Activated naive CD8-positive, alpha-beta T cell treated with anti-CD3 and anti-CD28 coated beads for 36 hours (primary cell): ENCODE data around the gene IGHMBP2. TPM values are rescaled to one million over a fixed set of nuclear protein-coding genes. Genes with fewer than 3 reads are reported as not detected.
A peak's percentile ranks its signal among the peaks of the same experiment; 100 is the strongest.
"Not testable (repeated sequence)": the region's sequence is repeated elsewhere in the genome, so short reads cannot be mapped to it uniquely, and the experiment has no call there.

Experiments used
- DNase-seq: peaks from one replicate; pipeline ENCODE4 v3.0.0; 2021
- H3K27ac Mint-ChIP-seq: one replicate; pipeline ENCODE4 v1.8.0; 2022; ENCODE audit warnings: mild to moderate bottlenecking, moderate library complexity, mixed read lengths
- H3K27me3 Mint-ChIP-seq: one replicate; pipeline ENCODE4 v1.8.0; 2022; ENCODE audit warnings: mild to moderate bottlenecking, mixed read lengths
- H3K36me3 Mint-ChIP-seq: one replicate; pipeline ENCODE4 v1.8.0; 2021; ENCODE audit warnings: mild to moderate bottlenecking, mixed read lengths
- H3K4me1 Mint-ChIP-seq: one replicate; pipeline ENCODE4 v1.8.0; 2021; ENCODE audit warnings: mixed read lengths
- H3K4me3 Mint-ChIP-seq: one replicate; pipeline ENCODE4 v1.8.0; 2022; ENCODE audit warnings: mild to moderate bottlenecking, moderate library complexity, mixed read lengths
- H3K9me3 Mint-ChIP-seq: one replicate; pipeline ENCODE4 v1.8.0; 2022; ENCODE audit warnings: mixed read lengths
- total RNA-seq, 2 experiments: library from RNA; stranded (reverse); gene quantifications; one replicate each; pipeline ENCODE4 v1.2.3, GENCODE V29; 2021

IGHMBP2 gene
- total RNA-seq, result 10 to 100 TPM; 25.5 to 27.0 TPM

- peaks cover 25% of the 10 kb centered on the region for H3K36me3 Mint-ChIP-seq
- peak within 1 kb of the TSS; percentile 93 for H3K27ac Mint-ChIP-seq
- no peaks in the 10 kb centered on the region for H3K9me3 Mint-ChIP-seq
- H3K4me1 Mint-ChIP-seq, result peaks cover 34% of the 10 kb centered on the region
- H3K4me3 Mint-ChIP-seq, result peak within 1 kb of the TSS; percentile 99
- H3K27me3 Mint-ChIP-seq, result no peaks in the 10 kb centered on the region
- DNase-seq, result peak; percentile 89
Observed at GRCh38 chr11:68903288-68904247, at the start of gene IGHMBP2, which contains the start of gene MRPL21. Gene IGHMBP2, plus strand, starts transcription at chr11:68903891. Its CDS starts 62 bp downstream, at chr11:68903953. Gene MRPL21, minus strand, starts transcription at chr11:68903832. Its CDS starts 22 bp downstream, at chr11:68903810.

- Mint-ChIP-seq H3K9me3 (no peaks in the 10 kb centered on the region), H3K4me3 (peak overlapping the region; percentile 50), H3K27ac (no peak overlapping the region), H3K27me3 (peaks cover 26% of the 10 kb centered on the region), H3K4me1 (no peaks in the 10 kb centered on the region), H3K36me3 (no peaks in the 10 kb centered on the region)
- no peak for DNase-seq
Observed at GRCh38 chr11:68854273-68854958, 49.3 kb upstream of the IGHMBP2 start.

GRCh38 chr11:68855205-68855981, 48.3 kb upstream of the IGHMBP2 start:
- peak; percentile 24 for DNase-seq
- Mint-ChIP-seq H3K4me3 (peak overlapping the region; percentile 59), H3K27ac (no peak overlapping the region), H3K4me1 (no peaks in the 10 kb centered on the region), H3K9me3 (no peaks in the 10 kb centered on the region), H3K36me3 (no peaks in the 10 kb centered on the region), H3K27me3 (peaks cover 26% of the 10 kb centered on the region)

GRCh38 chr11:68856425-68857030, 47.2 kb upstream of the IGHMBP2 start:
- H3K27me3 Mint-ChIP-seq, result peaks cover 26% of the 10 kb centered on the region
- H3K36me3 Mint-ChIP-seq, H3K4me1 Mint-ChIP-seq, DNase-seq, H3K27ac Mint-ChIP-seq, H3K9me3 Mint-ChIP-seq, H3K4me3 Mint-ChIP-seq: not testable (repeated sequence)

- Mint-ChIP-seq H3K27me3 (peaks cover 26% of the 10 kb centered on the region), H3K4me1 (no peaks in the 10 kb centered on the region), H3K4me3 (no peak overlapping the region), H3K9me3 (no peaks in the 10 kb centered on the region), H3K27ac (no peak overlapping the region), H3K36me3 (no peaks in the 10 kb centered on the region)
- no peak for DNase-seq
Observed at GRCh38 chr11:68857037-68857586, 46.6 kb upstream of the IGHMBP2 start.

GRCh38 chr11:68859123-68859522, 44.6 kb upstream of the IGHMBP2 start:
- Mint-ChIP-seq H3K4me1 (no peaks in the 10 kb centered on the region), H3K36me3 (peaks cover 4% of the 10 kb centered on the region), H3K27ac (no peak overlapping the region), H3K4me3 (no peak overlapping the region), H3K9me3 (peaks cover 3% of the 10 kb centered on the region), H3K27me3 (peaks cover 8% of the 10 kb centered on the region)
- no peak for DNase-seq

- H3K4me3 Mint-ChIP-seq, result no peak overlapping the region
- H3K9me3 Mint-ChIP-seq, result peaks cover 3% of the 10 kb centered on the region
- no peaks in the 10 kb centered on the region for H3K4me1 Mint-ChIP-seq
- H3K27me3 Mint-ChIP-seq, result no peaks in the 10 kb centered on the region
- peaks cover 4% of the 10 kb centered on the region for H3K36me3 Mint-ChIP-seq
- H3K27ac Mint-ChIP-seq, result no peak overlapping the region
- DNase-seq, result no peak
Observed at GRCh38 chr11:68862421-68862820, 41.3 kb upstream of the IGHMBP2 start.

GRCh38 chr11:68863553-68864265, 40.0 kb upstream of the IGHMBP2 start:
- H3K27me3 Mint-ChIP-seq, result peaks cover 4% of the 10 kb centered on the region
- no peak overlapping the region for H3K27ac Mint-ChIP-seq
- no peak overlapping the region for H3K4me3 Mint-ChIP-seq
- H3K4me1 Mint-ChIP-seq, result no peaks in the 10 kb centered on the region
- DNase-seq, result no peak
- H3K36me3 Mint-ChIP-seq, result peaks cover 4% of the 10 kb centered on the region
- H3K9me3 Mint-ChIP-seq, result peaks cover 3% of the 10 kb centered on the region

- Mint-ChIP-seq H3K4me1 (peaks cover 12% of the 10 kb centered on the region), H3K36me3 (peaks cover 4% of the 10 kb centered on the region), H3K9me3 (peaks cover 3% of the 10 kb centered on the region), H3K27me3 (peaks cover 17% of the 10 kb centered on the region), H3K4me3 (no peak overlapping the region), H3K27ac (no peak overlapping the region)
- DNase-seq, result no peak
Observed at GRCh38 chr11:68865241-68865640, 38.5 kb upstream of the IGHMBP2 start.

- peaks cover 14% of the 10 kb centered on the region for H3K4me1 Mint-ChIP-seq
- H3K9me3 Mint-ChIP-seq, result peaks cover 3% of the 10 kb centered on the region
- H3K4me3 Mint-ChIP-seq, result no peak overlapping the region
- no peak for DNase-seq
- peaks cover 4% of the 10 kb centered on the region for H3K36me3 Mint-ChIP-seq
- H3K27me3 Mint-ChIP-seq, result peaks cover 26% of the 10 kb centered on the region
- H3K27ac Mint-ChIP-seq, result no peak overlapping the region
Observed at GRCh38 chr11:68867066-68867465, 36.6 kb upstream of the IGHMBP2 start.

- Mint-ChIP-seq H3K27ac (no peak overlapping the region), H3K27me3 (peaks cover 28% of the 10 kb centered on the region), H3K4me1 (peaks cover 14% of the 10 kb centered on the region), H3K4me3 (no peak overlapping the region), H3K9me3 (peaks cover 2% of the 10 kb centered on the region), H3K36me3 (peaks cover 3% of the 10 kb centered on the region)
- no peak for DNase-seq
Observed at GRCh38 chr11:68868221-68868835, 35.4 kb upstream of the IGHMBP2 start.

- H3K4me1 Mint-ChIP-seq, result peaks cover 17% of the 10 kb centered on the region
- H3K27me3 Mint-ChIP-seq, result peaks cover 28% of the 10 kb centered on the region
- no peak overlapping the region for H3K27ac Mint-ChIP-seq
- no peaks in the 10 kb centered on the region for H3K9me3 Mint-ChIP-seq
- DNase-seq, result no peak
- H3K4me3 Mint-ChIP-seq, result peak overlapping the region; percentile 80
- H3K36me3 Mint-ChIP-seq, result no peaks in the 10 kb centered on the region
Observed at GRCh38 chr11:68870470-68870869, 33.2 kb upstream of the IGHMBP2 start.

GRCh38 chr11:68872216-68873003, 31.3 kb upstream of the IGHMBP2 start:
- Mint-ChIP-seq H3K36me3 (no peaks in the 10 kb centered on the region), H3K4me1 (peaks cover 17% of the 10 kb centered on the region), H3K27me3 (peaks cover 28% of the 10 kb centered on the region), H3K9me3 (no peaks in the 10 kb centered on the region), H3K4me3 (no peak overlapping the region), H3K27ac (no peak overlapping the region)
- no peak for DNase-seq
